HG02763 (cell line): Measurements from ENCODE around the gene SLC19A2.
"Not testable (repeated sequence)": the region's sequence is repeated elsewhere in the genome, so short reads cannot be mapped to it uniquely, and the experiment has no call there.

Source experiments
- ATAC-seq: cut with Tn5 transposase; IDR thresholded peaks from one replicate; pipeline ENCODE4 v1.9.1; 2021; ENCODE audit warnings: mild to moderate bottlenecking, moderate library complexity; ENCODE audit not compliant: unreplicated experiment

SLC19A2 gene

GRCh38 chr1:169485431-169486280, at the start of gene SLC19A2:
Gene SLC19A2 (minus strand): TSS chr1:169485944. CDS start chr1:169485766, 178 bp downstream.
- ATAC-seq: peak; percentile 99

DNA sequence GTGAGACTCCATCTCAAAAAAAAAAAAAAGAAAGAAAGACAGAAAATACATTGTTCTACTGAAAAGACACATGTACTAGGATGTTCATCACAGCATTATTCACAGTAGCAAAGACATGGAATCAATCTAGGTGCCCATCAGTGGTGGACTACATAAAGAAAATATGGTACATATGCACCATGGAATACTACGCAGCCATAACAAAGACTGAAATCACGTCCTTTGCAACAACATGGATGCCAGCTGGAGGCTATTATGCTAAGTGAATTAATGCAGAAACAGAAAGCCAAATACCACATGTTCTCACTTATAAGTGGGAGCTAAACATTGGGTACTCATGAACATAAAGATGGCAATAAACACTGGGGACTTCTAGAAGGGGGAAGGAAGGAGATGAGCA, 48.9 kb upstream of the SLC19A2 start:
- no peak for ATAC-seq

DNA sequence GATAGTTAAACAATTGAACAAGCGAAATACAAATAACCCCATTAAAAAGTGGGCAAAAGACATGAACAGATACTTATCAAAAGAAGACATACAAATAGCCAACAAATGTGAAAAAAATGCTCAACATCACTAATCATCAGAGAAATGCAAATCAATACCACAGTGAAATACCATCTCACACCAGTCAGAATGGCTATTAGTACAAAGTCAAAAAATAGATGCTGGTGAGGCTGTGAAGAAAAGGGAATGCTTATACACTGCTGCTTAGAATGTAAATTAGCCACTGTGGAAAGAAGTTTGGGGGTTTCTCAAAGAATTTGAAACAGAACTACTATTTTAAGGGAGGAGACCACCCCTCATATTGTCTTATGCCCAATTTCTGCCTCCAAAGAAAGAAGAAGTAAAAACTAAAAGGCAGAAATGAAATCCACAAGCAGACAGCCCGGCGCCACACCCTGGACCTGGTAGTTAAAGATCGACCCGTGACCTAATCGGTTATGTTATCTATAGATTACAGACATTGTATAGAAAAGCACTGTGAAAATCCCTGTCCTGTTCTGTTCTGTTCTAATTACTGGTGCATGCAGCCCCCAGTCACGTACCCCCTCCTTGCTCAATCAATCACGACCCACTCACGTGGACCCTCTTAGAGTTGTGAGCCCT, 47.9 kb upstream of the SLC19A2 start:
- ATAC-seq: not testable (repeated sequence)

DNA sequence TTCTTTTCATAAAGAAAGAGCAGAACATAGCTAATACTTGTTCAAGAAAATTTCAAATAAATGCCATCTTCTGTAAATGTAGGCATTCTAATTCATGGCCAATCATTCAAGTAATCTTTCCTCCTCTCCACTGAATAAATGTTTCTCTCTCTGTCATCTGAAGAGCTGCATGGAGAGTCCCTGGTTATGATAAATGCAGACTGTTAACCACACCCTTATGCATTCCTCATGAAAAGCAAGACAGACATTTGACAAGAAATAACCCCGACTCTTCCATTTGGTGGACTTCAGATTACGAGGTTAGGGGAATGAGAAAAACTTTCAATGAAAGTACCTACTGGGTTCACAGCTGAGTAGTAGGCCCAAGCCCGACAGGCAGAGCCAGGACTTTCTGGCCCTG, 44.7 kb upstream of the SLC19A2 start:
- ATAC-seq: no peak

DNA sequence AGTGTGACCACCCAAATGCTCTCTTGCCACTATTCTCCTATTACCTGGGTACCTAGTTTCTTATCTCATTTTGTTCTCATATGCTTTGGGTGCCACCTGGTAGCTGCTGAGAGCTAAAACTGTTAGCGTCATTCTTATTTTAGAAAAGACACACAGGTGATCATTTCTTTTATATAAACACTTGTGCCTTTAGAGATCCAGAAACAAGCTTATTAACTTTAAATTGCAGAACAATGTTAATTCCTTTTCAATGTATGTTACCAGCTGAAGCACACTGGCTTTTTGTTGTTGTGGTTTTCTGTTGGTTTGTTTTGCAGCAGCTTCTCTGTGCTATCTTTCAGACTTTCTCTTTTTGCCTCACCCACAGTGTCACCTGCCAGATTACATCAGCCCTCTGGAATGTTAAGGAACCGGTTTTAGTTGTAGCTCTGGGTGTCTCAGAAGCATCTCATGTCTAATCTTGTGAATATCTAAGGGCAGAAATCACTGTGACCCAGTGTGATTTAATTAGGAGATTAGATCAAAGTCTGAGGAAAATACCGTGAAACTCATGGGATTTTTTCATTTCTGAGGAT, 43.4 kb upstream of the SLC19A2 start:
- no peak for ATAC-seq

- ATAC-seq: no peak
These were observed 42.7 kb upstream of the SLC19A2 start for GRCh38 chr1:169528215-169529067.

DNA sequence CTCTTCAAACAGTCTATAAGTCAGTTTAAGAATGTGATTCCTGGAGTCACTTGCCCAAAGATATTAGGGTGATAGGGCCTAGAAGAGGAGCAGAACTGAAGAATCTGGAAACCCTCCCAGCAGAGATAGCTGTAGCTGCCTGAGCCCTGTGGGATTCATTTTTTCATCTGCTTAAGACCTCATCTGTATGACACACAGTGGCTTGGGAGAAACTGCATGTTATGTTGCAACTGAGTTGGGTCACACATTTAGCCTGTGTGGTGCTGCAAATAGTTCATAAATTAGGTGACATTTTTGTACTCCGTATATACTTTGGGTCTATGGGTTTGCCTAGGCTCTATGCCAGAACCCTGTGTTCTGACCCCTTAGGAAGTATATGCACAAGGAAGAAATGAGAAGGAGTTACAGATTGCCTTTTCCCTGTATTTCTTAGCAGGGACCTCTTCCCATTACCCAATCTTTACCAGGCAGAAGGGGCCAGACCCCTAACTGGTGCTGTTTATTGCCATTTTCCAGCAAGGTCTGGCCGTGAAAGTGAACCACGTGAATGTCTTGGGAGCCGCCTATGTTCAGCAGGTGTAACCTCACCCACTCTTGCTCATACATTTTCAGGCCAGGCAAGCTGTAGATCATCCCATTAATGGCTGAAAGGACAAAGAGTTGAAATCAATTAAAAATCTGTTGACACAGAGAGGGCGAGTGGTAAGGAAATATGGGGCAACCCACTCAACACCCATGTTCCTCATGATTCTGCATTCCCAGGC, 41.9 kb upstream of the SLC19A2 start:
- no peak for ATAC-seq

DNA sequence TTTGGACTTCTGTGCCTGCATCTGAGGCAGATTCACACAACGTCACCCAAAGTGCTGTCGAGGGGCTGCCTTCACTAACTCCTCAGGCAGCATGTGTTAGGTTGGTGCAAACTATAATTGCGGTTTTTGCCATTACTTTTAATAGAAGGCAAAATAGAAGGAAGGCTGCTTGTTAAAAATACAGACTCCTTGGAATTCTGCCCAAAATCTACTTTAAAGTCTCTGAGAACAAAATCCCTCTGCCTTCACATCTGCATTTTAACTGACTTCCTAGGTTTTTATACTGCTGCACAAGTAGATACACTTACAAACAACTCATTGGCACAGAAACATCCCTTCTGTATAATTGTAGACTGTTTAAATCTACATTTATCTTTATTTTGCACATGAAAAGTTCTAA, 41.3 kb upstream of the SLC19A2 start:
- no peak for ATAC-seq

- ATAC-seq: no peak
These were observed 40.5 kb upstream of the SLC19A2 start for GRCh38 chr1:169526120-169526832.

DNA sequence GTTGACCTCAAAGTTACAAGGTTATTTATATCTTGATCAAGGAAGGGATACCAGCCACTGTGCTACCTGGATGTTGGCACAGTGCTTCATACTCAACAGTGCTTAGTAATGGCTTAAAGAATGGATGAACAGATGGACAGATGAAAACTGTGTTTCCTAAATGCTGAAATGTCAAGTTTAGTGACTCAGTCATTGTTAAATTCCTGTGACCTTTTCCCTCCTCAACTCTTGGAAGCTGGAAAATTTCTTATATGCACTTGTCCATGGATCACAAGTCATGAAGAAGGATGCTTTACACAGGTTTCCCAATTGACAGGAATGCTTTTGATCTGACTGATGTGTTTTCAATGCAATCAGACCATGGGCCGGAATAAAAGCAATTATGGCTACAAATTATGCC, 39.6 kb upstream of the SLC19A2 start:
- ATAC-seq: no peak

DNA sequence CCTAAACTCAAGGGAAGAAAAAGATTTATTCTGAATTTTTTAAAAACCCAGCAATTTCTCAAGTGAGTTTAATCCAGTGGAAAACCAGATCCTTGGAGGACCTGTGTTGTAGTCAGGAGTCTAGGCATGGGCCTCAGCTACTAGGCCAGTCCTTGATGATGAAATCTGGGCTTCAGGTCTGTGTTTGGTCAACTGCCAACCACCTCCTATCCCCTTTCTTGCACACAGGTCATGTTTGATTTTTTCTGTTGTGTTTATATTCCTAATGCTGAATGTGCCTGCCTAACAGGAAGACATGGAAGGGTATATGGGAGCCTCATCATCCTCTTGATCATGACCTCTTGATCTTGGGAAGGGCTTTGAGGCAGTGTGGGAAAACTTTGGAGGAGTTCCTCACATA, 38.2 kb upstream of the SLC19A2 start:
- ATAC-seq: no peak

DNA sequence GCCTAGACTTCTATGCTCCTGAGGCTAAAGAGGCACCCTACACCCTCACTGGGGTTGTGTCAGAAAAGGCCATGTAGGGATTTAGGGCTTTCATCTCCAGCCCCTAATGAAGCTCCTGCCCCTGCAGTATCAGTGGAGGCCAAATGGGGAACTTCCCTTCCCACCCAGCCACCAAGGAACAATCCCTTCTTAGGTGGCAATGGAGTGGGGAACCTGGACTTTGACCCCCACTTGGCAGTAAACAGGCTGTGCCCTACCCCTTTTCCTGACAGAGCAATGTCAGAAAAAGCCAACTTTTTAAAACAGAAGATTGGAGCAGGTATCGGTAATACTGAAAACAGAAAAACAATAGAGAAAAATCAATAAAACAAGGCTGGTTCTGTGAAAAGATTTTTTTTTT, 35.5 kb upstream of the SLC19A2 start:
- ATAC-seq: no peak

DNA sequence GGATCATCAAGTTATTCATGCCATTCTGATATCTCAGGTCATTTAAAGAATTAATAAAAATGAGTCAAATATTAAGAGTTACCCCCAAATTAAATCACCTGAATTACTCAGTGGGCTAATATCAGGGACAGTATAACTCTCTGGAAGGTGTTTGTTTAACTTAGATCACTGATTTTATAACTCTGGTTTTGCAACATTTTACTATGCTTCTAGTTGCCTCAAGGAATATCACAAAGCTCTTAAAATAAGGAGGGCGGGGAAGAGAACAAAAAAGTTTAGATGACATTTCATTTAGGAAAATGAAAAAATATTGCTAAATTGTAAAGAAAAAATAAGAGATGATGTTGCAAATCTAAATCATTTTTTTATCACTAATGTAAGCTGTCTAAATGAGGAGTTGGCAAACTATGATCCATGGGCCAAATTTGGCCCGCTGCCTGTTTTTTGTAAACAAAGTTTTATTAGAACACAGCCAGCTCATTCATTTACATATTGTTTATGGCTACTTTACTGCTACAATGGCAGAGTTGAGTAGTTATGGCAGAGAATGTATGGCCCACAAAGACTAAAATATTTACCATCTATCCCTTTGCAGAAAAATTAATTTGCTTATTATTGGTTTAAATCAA, 31.9 kb upstream of the SLC19A2 start:
- ATAC-seq: no peak

GRCh38 chr1:169515641-169516040, 29.9 kb upstream of the SLC19A2 start:
- no peak for ATAC-seq

GRCh38 chr1:169514566-169515270, 29.0 kb upstream of the SLC19A2 start:
- ATAC-seq: no peak

DNA sequence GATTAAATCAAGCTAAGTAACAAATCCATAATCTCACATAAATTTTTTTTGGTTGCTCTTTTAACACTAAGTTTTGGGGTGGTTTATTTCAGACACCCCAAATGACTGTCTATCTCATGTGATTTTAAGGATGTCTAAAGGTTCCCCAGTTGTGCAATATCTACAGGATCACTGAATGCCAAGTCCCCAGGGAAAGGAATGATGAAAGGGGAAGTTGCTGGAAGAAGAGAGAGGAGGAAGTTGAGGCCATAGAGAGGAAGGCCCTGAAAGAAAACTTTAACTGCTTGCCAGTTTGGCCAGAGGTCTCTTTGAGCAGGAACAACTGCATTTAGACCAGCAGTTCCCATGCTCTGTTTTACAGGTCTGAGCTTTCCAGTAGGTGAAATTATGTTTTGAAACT, 27.5 kb upstream of the SLC19A2 start:
- ATAC-seq: no peak

GRCh38 chr1:169511316-169512005, 25.7 kb upstream of the SLC19A2 start:
- ATAC-seq: no peak

- ATAC-seq: no peak
These were observed 24.3 kb upstream of the SLC19A2 start for GRCh38 chr1:169510060-169510459.
